Esophagus (tissue), 2 donors: ENCODE results near the gene ZFAND6. TPM values are rescaled to one million over a fixed set of nuclear protein-coding genes. Genes with fewer than 3 reads are reported as not detected.
"Not testable (repeated sequence)": the region's sequence is repeated elsewhere in the genome, so short reads cannot be mapped to it uniquely, and the experiment has no call there.

Experiments used
- H3K27ac ChIP-seq, 2 donors: one replicate each; pipeline ENCODE4 v1.5.1; 2013; ENCODE audit warnings: low read depth in 2 of 2, mild to moderate bottlenecking in 2 of 2, inconsistent platforms in 1 of 2, low read length in 1 of 2, moderate library complexity in 1 of 2
- H3K27me3 ChIP-seq, 2 donors: one replicate each; pipeline ENCODE4 v1.6.1; 2013; ENCODE audit warnings: low read length in 2 of 2, control low read depth in 1 of 2, mild to moderate bottlenecking in 1 of 2; ENCODE audit not compliant: insufficient read depth in 2 of 2, control insufficient read depth in 1 of 2
- H3K36me3 ChIP-seq, 2 donors: one replicate each; pipeline ENCODE4 v1.6.1; 2013; ENCODE audit warnings: low read length in 1 of 2; ENCODE audit not compliant: control insufficient read depth in 2 of 2, insufficient read depth in 2 of 2
- H3K4me1 ChIP-seq, 2 donors: one replicate each; pipeline ENCODE4 v1.6.1; 2013; ENCODE audit warnings: low read length in 1 of 2; ENCODE audit not compliant: control insufficient read depth in 2 of 2, insufficient read depth in 2 of 2
- H3K4me3 ChIP-seq, 2 donors: one replicate each; pipeline ENCODE4 v1.5.1; 2013; ENCODE audit warnings: low read length in 2 of 2, mild to moderate bottlenecking in 2 of 2, low read depth in 1 of 2, moderate library complexity in 1 of 2
- H3K9me3 ChIP-seq, 2 donors: one replicate each; pipeline ENCODE4 v1.6.1; 2013; ENCODE audit warnings: mild to moderate bottlenecking in 2 of 2, low read depth in 1 of 2, low read length in 1 of 2, moderate library complexity in 1 of 2; ENCODE audit not compliant: control insufficient read depth in 2 of 2, insufficient read depth in 1 of 2
- WGBS, 2 donors: extraction: QIAGEN DNeasy Blood & Tissue Kit; methylation state at CpG; one replicate each; pipeline ENCODE4 v1.1.7; 2013; 5-methylcytosine and 5-hydroxymethylcytosine counted together
- polyA plus RNA-seq, 2 donors: library from polyadenylated mRNA; stranded (reverse); fragments of 200-250 nt; gene quantifications; one replicate each; pipeline ENCODE4 v1.2.3, GENCODE V29; 2013
- donor health status: healthy with polysubstance abuse.
- donor health status: Bipolar disorder and iron deficiency.

ZFAND6 gene
- polyA plus RNA-seq, 2 donors, result 37.4 to 47.0 TPM

- Histone ChIP-seq H3K27ac (no peak overlapping the region), H3K4me1 (no peaks in the 10 kb centered on the region), H3K36me3 (no peaks in the 10 kb centered on the region), H3K4me3 (no peak overlapping the region), H3K9me3 (no peaks in the 10 kb centered on the region), H3K27me3 (peaks cover 0 to 2% of the 10 kb centered on the region in 2 donors)
- WGBS, 2 donors, result 66 to 73% methylated on average over 1 of the region's 1 CpG
Measured at GRCh38 chr15:80042568-80042967, 16.9 kb upstream of the ZFAND6 start.

DNA sequence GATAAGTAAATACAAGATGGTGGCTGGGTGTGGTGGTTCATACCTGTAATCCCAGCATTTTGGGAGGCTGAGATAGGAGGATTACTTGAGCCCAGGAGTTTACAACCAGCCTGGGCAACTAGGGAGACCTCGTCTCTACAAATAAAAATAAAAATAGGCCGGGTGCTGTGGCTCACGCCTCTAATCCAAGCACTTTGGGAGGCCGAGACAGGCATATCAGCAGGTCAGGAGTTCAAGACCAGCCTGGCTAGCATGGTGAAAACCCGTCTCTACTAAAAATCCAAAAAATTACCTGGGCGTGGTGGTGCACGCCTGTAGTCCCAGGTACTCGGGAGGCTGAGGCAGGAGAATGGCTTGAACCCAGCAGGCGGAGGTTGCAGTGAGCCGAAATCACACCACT lies 14.3 kb upstream of the ZFAND6 start:
- 94 to 97% methylated on average over 10 of the region's 10 CpGs for WGBS, 2 donors
- H3K27ac ChIP-seq, H3K4me1 ChIP-seq, H3K4me3 ChIP-seq, H3K27me3 ChIP-seq, H3K9me3 ChIP-seq, H3K36me3 ChIP-seq: not testable (repeated sequence)

- Histone ChIP-seq H3K9me3 (no peaks in the 10 kb centered on the region), H3K27ac (no peak overlapping the region), H3K27me3 (peaks cover 0 to 2% of the 10 kb centered on the region in 2 donors), H3K4me1 (no peaks in the 10 kb centered on the region), H3K36me3 (no peaks in the 10 kb centered on the region), H3K4me3 (no peak overlapping the region)
- 46 to 51% methylated on average over 2 of the region's 2 CpGs for WGBS, 2 donors
Measured at GRCh38 chr15:80049046-80049445, 10.4 kb upstream of the ZFAND6 start.

GRCh38 chr15:80052597-80053304 lies 6.7 kb upstream of the ZFAND6 start:
- no peak overlapping the region for H3K4me3 ChIP-seq
- H3K4me1 ChIP-seq, result no peaks in the 10 kb centered on the region
- H3K27ac ChIP-seq, result no peak overlapping the region
- WGBS, 2 donors, result 70 to 74% methylated on average over 6 of the region's 6 CpGs
- H3K36me3 ChIP-seq, result no peaks in the 10 kb centered on the region
- no peaks in the 10 kb centered on the region for H3K9me3 ChIP-seq
- no peaks in the 10 kb centered on the region for H3K27me3 ChIP-seq

DNA sequence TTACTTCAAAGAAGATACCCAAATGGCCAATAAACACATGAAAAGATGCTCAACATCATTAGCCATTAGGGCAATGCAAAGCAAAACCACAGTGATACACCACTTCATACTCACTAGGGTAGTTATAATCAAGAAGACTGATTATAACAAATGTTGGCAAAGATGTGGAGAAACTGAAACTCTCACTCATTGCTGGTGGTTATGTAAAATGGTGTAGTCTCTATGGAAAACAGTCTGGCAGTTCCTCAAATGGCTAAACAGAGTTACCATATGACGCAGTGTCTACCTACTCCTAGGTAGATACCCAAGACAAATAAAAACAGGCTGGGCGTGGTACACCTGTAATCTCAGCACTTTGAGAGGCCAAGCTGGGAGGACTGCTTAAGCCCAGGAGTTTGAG lies 3.5 kb upstream of the ZFAND6 start:
- WGBS, 2 donors, result 78 to 82% methylated on average over 2 of the region's 2 CpGs
- H3K4me3 ChIP-seq, result no peak overlapping the region
- no peaks in the 10 kb centered on the region for H3K36me3 ChIP-seq
- H3K4me1 ChIP-seq, result peaks cover 0 to 4% of the 10 kb centered on the region in 2 donors
- H3K27me3 ChIP-seq, result no peaks in the 10 kb centered on the region
- H3K27ac ChIP-seq, result no peak overlapping the region
- H3K9me3 ChIP-seq, result no peaks in the 10 kb centered on the region

GRCh38 chr15:80058044-80058443 lies 1.4 kb upstream of the ZFAND6 start:
- peaks cover 0 to 4% of the 10 kb centered on the region in 2 donors for H3K4me1 ChIP-seq
- H3K4me3 ChIP-seq, result no peak overlapping the region
- H3K27me3 ChIP-seq, result no peaks in the 10 kb centered on the region
- 58 to 62% methylated on average over 6 of the region's 6 CpGs for WGBS, 2 donors
- H3K27ac ChIP-seq, result no peak overlapping the region
- no peaks in the 10 kb centered on the region for H3K36me3 ChIP-seq
- H3K9me3 ChIP-seq, result no peaks in the 10 kb centered on the region

DNA sequence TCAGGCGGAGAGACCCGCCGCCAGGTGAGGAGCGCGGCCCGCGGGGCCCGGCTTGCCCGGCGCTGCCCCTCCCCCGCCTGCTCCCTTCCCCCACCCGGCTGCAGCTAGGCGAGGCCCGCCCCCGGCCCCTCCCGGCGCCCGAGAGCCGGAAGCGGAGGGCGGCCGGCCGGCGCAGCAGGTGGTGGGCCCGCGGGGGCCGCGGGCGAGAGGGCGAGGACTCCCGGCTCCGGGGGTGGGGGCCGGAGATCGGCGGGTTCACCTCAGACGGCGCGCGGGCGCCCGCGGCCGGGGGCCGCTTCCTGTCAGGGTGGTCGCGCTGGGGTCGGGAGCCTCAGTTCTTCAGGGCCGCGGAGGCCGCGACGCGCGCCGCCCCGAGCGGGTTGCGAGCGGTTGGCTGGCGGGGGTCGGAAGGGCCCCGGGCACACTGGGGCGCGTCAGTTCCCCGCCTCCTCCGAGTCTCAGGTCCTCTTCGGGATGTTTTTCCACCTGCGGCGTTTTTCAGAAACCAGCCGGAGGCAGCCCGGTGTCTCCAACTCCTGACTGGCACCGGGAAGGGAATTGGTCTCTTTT lies 395 bp downstream of the ZFAND6 start:
- H3K27ac ChIP-seq, result peak overlapping the region; percentile 96 to 98
- H3K36me3 ChIP-seq, result no peaks in the 10 kb centered on the region
- H3K4me3 ChIP-seq, result peak overlapping the region; percentile 66 to 74
- no peaks in the 10 kb centered on the region for H3K27me3 ChIP-seq
- peaks cover 0 to 4% of the 10 kb centered on the region in 2 donors for H3K4me1 ChIP-seq
- H3K9me3 ChIP-seq, result no peaks in the 10 kb centered on the region
- WGBS, 2 donors, result 0 to 1% methylated on average over 18 to 72 of the region's 72 CpGs

DNA sequence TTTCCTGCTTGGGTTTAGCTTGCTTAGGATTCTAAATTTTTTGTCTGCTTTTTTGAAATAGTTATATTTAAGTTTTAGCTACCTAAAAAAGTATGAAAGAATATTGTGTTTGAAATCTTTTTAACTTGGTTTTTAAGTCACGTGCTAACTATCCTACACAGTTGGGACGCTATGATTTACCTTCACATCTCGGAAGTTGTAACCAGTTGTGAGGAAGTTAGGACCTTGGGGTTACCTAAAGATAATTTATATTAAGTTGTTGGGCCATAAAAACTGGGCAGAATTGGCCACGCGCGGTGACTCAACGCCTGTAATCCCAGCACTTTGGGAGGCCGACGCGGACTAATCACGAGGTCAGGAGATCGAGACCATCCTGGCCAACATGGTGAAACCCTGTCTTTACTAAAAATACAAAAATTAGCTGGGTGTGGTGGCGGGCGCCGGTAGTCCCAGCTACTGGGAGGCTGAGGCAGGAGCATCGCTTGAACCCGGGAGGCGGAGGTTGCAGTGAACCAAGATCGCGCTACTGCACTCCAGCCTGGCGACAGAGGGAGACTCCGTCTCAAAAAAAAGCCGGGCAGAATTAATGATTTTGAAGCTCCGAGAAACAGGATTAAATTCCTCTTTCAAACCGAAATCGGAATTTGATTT lies 1.0 kb downstream of the ZFAND6 start:
- WGBS, 2 donors, result 8 to 12% methylated on average over 26 of the region's 26 CpGs
- Histone ChIP-seq H3K4me3 (peak overlapping the region; percentile 66 to 74), H3K27me3 (no peaks in the 10 kb centered on the region), H3K36me3 (no peaks in the 10 kb centered on the region), H3K9me3 (no peaks in the 10 kb centered on the region), H3K27ac (peak overlapping the region; percentile 96 to 98), H3K4me1 (peaks cover 0 to 4% of the 10 kb centered on the region in 2 donors)

GRCh38 chr15:80061582-80061981 lies 2.1 kb downstream of the ZFAND6 start:
- no peak overlapping the region for H3K27ac ChIP-seq
- peaks cover 0 to 4% of the 10 kb centered on the region in 2 donors for H3K4me1 ChIP-seq
- H3K36me3 ChIP-seq, result no peaks in the 10 kb centered on the region
- peak overlapping the region in 1 of 2 donors; percentile 74 for H3K4me3 ChIP-seq
- H3K9me3 ChIP-seq, result no peaks in the 10 kb centered on the region
- 43 to 63% methylated on average over 5 of the region's 5 CpGs for WGBS, 2 donors
- no peaks in the 10 kb centered on the region for H3K27me3 ChIP-seq
